ENCODE data around the gene NR6A1.

Gene NR6A1

DNA sequence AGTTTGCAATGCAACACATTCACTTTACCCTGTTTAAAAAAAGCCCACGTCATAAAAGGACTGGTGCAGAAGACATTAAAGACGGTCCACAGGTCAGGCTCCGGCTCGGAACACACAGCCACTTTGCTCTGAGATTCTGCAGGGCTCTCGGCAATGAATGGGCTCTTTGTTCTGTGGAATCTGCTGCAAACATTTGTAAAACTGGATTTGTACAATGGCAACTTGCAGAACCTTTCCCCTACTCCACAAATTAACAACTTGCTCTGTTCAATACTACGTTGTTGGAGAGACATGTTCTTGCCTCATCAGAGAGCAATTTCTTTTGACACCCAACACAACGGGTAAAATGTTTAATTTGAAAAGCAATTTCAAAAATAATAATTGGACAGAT, 250.9 kb downstream of the NR6A1 start:
- no peak overlapping the region for H3K4me3 ChIP-seq (ENCODE audit: control insufficient read depth, low read depth, low read length)
- TF ChIP-seq, protein P1, sequence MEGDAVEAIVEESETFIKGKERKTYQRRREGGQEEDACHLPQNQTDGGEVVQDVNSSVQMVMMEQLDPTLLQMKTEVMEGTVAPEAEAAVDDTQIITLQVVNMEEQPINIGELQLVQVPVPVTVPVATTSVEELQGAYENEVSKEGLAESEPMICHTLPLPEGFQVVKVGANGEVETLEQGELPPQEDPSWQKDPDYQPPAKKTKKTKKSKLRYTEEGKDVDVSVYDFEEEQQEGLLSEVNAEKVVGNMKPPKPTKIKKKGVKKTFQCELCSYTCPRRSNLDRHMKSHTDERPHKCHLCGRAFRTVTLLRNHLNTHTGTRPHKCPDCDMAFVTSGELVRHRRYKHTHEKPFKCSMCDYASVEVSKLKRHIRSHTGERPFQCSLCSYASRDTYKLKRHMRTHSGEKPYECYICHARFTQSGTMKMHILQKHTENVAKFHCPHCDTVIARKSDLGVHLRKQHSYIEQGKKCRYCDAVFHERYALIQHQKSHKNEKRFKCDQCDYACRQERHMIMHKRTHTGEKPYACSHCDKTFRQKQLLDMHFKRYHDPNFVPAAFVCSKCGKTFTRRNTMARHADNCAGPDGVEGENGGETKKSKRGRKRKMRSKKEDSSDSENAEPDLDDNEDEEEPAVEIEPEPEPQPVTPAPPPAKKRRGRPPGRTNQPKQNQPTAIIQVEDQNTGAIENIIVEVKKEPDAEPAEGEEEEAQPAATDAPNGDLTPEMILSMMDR (IDR thresholded peaks at IDR 0.05; ENCODE audit: control insufficient read depth, insufficient read depth, low read depth, low read length, missing control alignments) = no peak
- DNase-seq (ENCODE audit: low read depth) = no peak

DNA sequence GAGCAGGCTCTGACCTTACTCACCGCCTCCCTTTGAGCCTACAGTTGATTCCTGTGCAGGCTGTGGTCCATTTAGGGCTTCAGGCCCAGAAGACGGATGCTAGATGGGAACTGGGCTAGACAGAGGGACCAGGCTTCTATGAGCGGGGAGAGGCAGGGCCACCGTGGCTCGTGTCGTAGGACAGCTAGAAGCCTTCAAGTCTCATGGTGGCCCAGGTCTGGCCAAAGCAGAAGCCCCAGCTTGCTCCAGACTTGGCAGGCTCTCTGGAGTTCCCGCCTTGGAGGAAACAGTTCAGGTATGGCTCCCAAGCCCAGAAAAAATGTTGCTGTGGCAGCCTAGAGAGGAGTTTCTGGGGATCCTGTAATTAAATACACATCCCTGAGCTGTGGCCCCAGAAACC, 253.0 kb downstream of the NR6A1 start:
- H3K4me3 ChIP-seq (ENCODE audit: control insufficient read depth, low read depth, low read length) = no peak overlapping the region
- TF ChIP-seq, protein P1 (IDR thresholded peaks at IDR 0.05; ENCODE audit: control insufficient read depth, insufficient read depth, low read depth, low read length, missing control alignments) = no peak
- DNase-seq (ENCODE audit: low read depth) = no peak

DNA sequence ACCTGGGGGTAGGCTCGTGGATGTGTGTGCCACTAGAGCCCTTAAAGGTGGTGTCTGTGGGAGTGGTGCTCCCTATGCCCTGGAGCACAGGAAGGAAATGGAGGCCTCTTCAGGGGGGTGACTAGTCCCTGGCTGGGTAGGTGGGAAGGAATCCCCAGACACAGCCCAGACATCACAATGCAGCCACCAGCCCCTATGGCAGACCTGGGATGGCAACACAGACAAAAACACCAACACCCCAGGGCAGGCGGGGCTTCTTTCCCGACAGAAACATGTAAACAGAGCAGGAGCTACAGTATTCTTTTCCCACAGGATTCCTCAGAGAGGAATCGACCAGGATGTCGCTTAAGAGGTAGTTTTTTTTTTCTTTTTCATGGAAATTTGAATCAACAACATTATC, 253.5 kb downstream of the NR6A1 start:
- no peak for DNase-seq (ENCODE audit: low read depth)
- TF ChIP-seq, protein P1 (IDR thresholded peaks at IDR 0.05; ENCODE audit: control insufficient read depth, insufficient read depth, low read depth, low read length, missing control alignments) = no peak
- no peak overlapping the region for H3K4me3 ChIP-seq (ENCODE audit: control insufficient read depth, low read depth, low read length)

DNA sequence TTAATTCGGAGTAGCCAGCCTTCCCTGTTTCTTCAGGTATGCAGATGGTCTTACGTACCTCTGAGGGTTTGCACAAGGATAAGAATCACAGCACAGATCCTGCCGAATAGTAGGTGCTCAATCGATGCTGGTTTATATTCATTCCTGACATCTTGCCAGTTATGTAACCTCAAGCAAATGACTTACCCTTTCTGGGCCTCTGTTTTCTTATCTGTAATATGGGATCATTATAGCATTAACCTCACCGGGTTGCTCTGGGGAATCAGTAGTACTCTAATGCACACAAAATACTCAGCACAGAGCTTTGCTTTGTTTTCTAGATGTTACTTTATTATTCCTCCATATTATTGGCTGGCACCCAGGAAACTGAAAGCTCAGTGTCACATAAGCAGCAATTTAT, 256.2 kb downstream of the NR6A1 start:
- H3K4me3 ChIP-seq (ENCODE audit: control insufficient read depth, low read depth, low read length) = no peak overlapping the region
- no peak for DNase-seq (ENCODE audit: low read depth)
- TF ChIP-seq, protein P1 (IDR thresholded peaks at IDR 0.05; ENCODE audit: control insufficient read depth, insufficient read depth, low read depth, low read length, missing control alignments) = no peak

DNA sequence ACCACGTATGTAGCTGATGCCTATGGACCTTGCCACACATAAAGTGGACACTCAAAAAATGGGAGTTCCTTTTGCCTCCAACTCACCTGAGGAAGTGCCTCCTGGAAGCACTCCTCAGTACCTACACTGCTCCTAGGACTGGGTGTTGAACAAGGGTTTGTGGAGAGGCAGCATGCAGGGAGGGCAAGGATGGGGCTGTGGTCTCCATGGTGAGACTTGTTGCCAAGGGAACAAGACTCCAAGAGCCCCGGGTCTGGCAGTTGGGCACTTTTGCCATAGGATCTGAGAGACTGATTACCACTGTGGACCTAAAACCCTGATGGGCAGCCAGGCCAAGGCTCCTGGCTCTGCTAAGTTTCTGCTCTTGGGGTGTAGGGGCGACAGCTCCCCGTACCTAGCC, 257.0 kb downstream of the NR6A1 start:
- DNase-seq (ENCODE audit: low read depth) = no peak
- H3K4me3 ChIP-seq (ENCODE audit: control insufficient read depth, low read depth, low read length) = no peak overlapping the region
- TF ChIP-seq, protein P1 (IDR thresholded peaks at IDR 0.05; ENCODE audit: control insufficient read depth, insufficient read depth, low read depth, low read length, missing control alignments) = no peak

DNA sequence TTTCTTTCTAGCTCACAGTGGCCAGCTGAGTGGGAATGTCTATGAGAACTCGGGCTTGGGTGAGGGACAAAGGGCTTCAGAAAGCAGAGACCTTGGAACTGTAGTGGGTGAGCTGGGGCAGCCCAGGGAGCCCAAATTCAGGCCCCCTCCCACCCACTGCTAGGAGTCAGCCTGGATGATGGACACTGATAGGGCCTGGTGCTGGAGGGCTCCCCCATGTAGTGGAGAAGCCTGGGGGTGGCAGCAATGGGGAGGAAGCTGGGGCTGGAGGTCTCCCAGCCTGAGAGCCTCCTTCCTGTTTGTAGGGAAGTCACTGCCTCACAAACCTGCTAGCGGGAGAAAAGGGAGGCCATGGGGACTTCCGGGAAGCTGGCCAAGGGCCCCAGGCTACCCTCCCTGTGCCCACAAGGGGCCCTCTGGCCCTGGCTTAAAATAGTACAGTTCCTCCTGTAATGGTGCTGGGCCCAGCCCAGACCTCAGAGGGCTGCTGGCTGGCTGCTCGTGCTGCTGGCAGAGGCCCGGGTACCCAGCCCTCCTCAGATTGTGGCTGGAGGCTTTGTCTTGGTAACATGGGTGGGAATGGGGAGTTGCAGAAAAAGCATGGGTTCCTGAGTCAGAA, 257.6 kb downstream of the NR6A1 start:
- no peak overlapping the region for H3K4me3 ChIP-seq (ENCODE audit: control insufficient read depth, low read depth, low read length)
- DNase-seq (ENCODE audit: low read depth) = no peak
- TF ChIP-seq, protein P1 (IDR thresholded peaks at IDR 0.05; ENCODE audit: control insufficient read depth, insufficient read depth, low read depth, low read length, missing control alignments) = no peak

DNA sequence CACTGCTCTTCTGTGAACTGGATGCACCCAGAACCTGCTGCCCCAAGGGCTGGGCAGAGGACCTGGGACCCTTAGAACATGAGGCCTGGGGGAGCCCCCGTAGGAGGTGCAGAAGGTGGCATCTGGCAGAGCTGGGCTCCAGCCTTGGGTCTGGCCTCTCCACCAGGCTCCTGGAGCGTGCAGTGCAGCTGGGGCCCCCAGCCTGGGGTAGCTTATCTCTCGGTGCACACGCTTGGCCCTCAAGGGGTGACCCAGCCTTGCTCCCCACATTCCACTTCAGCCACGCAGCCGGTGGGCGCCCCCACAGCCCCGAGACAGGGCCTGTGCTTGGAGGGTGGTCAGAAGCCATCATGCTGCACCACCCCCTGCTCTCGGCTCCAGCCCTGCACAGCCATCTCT, 258.3 kb downstream of the NR6A1 start:
- DNase-seq (ENCODE audit: low read depth) = no peak
- TF ChIP-seq, protein P1 (IDR thresholded peaks at IDR 0.05; ENCODE audit: control insufficient read depth, insufficient read depth, low read depth, low read length, missing control alignments) = no peak
- H3K4me3 ChIP-seq (ENCODE audit: control insufficient read depth, low read depth, low read length) = no peak overlapping the region
